HG02588 (cell line): ENCODE results near the gene CNN1.
A peak's percentile ranks its signal among the peaks of the same experiment; 100 is the strongest.
"Not testable (repeated sequence)": the region's sequence is repeated elsewhere in the genome, so short reads cannot be mapped to it uniquely, and the experiment has no call there.

Experiments used
- ATAC-seq: cut with Tn5 transposase; IDR thresholded peaks from one replicate; pipeline ENCODE4 v1.9.1; 2021; ENCODE audit warnings: mild to moderate bottlenecking, moderate library complexity; ENCODE audit not compliant: unreplicated experiment

CNN1 gene

GRCh38 chr19:11564082-11564807 lies 25.6 kb downstream of the CNN1 start:
- not testable (repeated sequence) for ATAC-seq

GRCh38 chr19:11565649-11565980 lies 27.0 kb downstream of the CNN1 start:
- not testable (repeated sequence) for ATAC-seq

- no peak for ATAC-seq
Observed at GRCh38 chr19:11566164-11566563, 27.5 kb downstream of the CNN1 start.

GRCh38 chr19:11570039-11570462 lies 31.4 kb downstream of the CNN1 start:
- no peak for ATAC-seq

- ATAC-seq: not testable (repeated sequence)
Observed at GRCh38 chr19:11573354-11573753, 34.7 kb downstream of the CNN1 start.

- ATAC-seq: not testable (repeated sequence)
Observed at GRCh38 chr19:11573763-11574162, 35.1 kb downstream of the CNN1 start.

- ATAC-seq: no peak
Observed at GRCh38 chr19:11574689-11575088, 36.0 kb downstream of the CNN1 start.

GRCh38 chr19:11576227-11576626 lies 37.6 kb downstream of the CNN1 start:
- ATAC-seq: no peak

- ATAC-seq: no peak
Observed at GRCh38 chr19:11577451-11578257, 39.0 kb downstream of the CNN1 start, which contains the start of gene ACP5. TSS of gene ACP5 (minus strand) at chr19:11577645. CDS start at chr19:11577317, 328 bp downstream.

GRCh38 chr19:11578258-11579142 lies 39.8 kb downstream of the CNN1 start:
- ATAC-seq: no peak

- ATAC-seq: no peak
Observed at GRCh38 chr19:11580116-11580515, 41.5 kb downstream of the CNN1 start.

GRCh38 chr19:11581740-11582139 lies 43.1 kb downstream of the CNN1 start:
- ATAC-seq: peak; percentile 56

- no peak for ATAC-seq
Observed at GRCh38 chr19:11586331-11586730, 47.7 kb downstream of the CNN1 start.

- ATAC-seq: no peak
Observed at GRCh38 chr19:11587302-11587974, 48.8 kb downstream of the CNN1 start.

- ATAC-seq: no peak
Observed at GRCh38 chr19:11587975-11588631, 49.5 kb downstream of the CNN1 start.

- ATAC-seq: no peak
Observed at GRCh38 chr19:11594084-11594483, 55.4 kb downstream of the CNN1 start.

- ATAC-seq: no peak
Observed at GRCh38 chr19:11596156-11596555, 57.5 kb downstream of the CNN1 start.

GRCh38 chr19:11597202-11598102 lies 58.8 kb downstream of the CNN1 start, which contains the start of gene ZNF627:
TSS of gene ZNF627 (plus strand) at chr19:11597483. CDS start at chr19:11597628, 145 bp downstream.
- peak; percentile 94 for ATAC-seq

- no peak for ATAC-seq
Observed at GRCh38 chr19:11598103-11598483, 59.4 kb downstream of the CNN1 start.
